ENCODE measurements around the gene ADAP2.
"Not testable (repeated sequence)": the region's sequence is repeated elsewhere in the genome, so short reads cannot be mapped to it uniquely, and the experiment has no call there.

The ADAP2 gene

DNA sequence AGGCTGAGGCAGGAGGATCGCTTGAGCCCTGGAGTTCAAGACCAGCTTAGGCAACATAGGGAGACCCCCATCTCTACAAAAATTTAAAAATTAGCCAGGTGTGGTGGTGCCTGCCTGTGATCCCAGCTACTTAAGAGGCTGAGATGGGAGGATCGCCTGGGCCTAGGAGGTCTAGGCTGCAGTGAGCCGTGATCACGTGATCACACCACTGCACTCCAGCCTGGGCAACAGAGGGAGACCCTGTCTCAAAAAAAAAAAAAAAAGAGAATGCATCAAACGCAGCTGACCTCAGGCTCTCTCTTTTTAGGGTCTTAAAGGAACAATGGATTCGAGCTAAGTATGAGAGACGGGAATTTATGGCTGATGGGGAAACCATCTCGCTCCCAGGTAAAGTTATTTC is 9.8 kb downstream of the ADAP2 start:
- DNase-seq: not testable (repeated sequence)

DNA sequence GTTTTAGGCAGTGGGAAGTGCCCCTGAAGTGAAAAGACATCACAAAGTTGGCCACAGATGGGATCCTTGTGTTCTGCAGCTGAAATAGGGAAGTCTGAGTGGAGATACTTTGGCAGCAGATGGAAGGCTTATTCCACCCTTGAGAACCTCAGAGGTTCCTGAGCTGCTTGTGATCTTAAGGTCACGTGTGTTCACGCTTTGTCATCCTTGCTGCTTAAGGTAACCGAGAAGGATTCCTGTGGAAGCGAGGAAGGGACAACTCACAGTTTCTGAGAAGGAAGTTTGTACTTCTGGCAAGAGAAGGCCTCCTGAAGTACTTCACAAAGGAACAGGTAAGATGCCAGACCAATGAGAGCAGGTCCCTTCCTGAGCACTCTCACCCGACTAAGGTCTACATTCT is 12.2 kb downstream of the ADAP2 start:
- no peak for DNase-seq

DNA sequence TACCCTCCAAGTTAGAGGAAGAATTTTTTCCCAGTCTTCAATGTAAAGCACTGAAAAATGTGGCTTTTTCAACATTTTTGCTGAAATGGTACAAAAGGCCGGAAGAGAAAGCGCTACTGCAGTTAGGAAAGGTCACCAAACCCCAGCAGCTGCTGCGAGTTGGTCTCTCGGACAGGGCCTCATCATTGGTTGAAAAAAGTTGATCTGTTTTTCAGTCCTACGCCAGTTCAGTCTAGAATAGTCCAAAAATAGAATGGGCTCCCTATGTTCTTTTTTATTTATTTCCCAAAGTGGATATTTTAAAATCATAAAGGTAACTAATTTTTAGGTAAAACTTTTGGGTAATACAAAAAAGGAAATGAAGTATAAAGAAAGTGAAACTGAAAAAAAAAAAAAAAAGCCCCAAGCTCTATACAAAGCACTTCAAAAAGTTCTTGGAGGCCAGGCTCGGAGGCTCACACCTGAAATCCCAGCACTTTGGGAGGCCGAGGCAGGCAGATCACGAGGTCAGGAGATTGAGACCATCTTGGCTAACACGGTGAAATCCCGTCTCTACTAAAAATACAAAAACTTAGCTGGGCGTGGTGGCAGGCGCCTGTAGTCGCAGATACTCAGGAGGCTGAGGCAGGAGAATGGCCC is 17.4 kb downstream of the ADAP2 start:
- DNase-seq: no peak

DNA sequence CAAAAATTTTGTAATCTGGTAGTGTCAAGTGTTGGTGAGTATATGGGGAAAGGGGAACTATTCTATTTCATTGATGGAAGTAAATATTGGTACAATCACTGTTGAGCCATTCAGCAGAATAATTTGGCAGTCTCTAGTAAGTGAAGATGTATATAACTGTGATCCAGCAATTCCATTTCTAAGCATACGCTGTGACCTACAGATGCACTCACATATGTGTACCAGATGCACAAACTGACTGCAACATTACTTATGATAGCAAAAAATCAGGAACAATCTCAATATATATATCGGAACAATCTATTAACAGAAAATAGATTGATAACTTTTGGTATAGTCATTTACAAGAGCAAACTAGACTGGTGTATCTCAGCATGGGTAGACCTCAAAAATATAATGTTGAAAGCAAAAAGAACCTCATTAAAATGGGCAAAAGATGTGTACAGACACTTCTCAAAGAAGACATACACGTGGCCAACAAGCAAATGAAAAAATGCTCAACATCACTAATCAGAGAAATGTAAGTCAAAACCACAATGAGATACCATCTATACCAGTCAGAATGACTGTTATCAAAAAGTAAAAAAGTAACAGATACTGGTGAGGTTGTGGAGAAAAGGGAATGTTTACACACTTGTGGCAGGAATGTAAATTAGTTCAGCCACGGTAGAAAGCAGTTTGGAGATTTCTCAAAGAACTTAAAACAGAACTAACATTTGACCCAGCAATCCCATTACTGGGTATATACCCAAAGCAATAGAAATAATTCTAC is 20.7 kb downstream of the ADAP2 start:
- no peak for DNase-seq

DNA sequence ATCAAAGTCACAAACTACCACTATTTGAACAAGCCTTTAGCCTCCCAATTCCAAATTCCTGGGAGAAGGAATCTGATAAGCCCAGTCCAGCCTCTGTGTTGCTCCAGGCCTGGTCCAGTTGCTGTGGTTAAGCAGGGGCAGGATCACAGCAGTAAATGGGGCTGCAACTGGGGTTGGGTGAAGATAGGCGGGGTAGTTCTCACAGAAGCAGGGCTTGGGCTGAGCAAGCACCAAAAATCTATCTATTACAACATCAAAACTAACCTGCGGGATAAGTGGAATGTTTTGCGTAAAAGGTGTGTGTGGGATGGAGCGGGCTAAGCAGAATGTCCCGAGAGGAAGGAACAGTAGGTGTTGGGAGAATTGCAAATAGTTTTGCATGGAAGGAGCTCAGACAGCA is 26.1 kb downstream of the ADAP2 start:
- DNase-seq: no peak

DNA sequence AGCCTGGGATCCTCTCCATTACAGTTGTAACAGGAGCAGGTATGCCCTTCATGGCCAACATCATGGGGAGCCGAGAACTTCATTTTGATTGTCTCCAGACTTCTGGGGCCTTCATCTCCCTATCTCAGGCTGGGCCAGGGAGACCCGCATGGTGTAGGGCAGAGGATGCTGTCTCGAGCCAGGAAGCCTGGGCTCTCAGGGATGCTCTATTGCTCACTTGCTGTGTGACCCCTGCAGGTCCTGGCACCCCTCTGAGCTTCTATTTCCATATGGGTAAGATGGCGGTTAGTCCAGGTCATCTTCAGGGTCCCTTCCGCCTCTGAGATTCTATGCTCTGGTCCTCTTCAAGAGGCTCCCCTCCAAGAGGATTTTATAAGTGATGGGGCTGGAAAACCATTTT is 28.4 kb downstream of the ADAP2 start:
- DNase-seq: no peak

DNA sequence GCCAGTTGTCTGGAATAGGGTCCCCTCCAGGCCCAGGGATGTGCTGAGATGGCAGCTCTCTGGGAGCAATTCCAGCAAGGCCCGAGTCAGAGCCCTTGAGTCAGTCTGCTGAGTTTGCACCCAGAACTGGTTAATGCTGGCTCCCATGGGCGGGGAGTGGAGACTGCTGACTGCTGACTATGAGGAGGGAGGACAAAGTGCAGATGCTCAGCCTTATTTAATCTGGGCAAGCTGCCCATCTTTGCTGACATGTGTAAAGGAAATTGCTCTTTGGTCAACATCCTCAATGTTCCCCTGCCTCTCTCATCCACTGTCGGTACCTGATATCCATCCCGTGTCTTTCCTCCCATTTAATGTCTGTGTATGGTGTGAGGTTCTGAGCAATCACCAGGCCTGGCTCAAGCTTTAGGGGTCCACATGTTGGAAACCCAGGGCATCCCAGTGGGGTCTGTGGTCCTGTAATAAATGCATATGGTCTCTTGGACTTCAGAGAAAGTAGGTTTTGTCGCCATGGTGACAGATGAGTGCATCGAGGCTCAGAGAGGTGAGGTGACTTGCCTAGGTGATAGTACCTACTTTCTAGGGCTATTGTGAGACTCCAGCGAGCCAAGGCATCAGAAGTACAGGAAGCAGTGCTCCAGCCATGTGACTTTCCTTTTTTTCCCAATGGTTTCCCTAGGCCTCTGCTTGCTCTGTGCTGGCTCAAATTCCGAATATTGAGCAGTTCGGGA is 29.1 kb downstream of the ADAP2 start:
- peak; percentile 85 for DNase-seq

DNA sequence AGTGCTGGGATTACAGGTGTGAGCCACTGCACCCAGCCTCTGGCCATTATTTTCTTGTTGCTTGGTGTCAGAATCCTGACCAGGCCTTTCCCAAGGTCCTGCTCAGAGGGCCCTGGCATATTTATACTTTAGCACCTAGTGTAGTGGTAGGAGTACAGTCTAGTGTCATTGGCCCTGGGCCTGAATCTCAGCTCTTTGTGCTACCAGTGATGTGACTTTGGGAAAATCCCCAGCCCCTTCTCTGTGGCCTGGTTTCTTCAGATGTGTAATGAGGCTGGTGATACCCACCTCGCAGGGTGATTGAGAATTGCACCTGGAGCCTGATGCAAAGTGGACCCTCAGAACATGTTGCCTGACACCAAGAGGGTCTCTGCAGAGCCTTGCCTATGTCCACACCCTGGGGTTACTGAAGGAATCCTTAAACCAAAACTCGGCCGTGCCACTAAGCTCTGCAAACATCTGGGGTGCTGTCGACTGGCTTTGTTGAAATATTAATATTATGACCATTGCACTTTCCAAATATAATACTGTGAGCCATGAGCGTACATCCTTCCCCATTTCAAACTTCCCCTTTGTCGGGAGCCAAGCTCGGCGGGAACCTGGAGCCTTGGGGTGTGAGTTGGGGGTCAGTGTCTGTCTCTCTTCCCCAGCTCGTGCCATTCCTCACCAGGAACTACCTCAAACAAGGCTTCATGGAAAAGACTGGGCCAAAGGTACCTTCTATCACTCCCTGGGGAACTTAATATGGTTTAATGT is 31.1 kb downstream of the ADAP2 start:
- DNase-seq: no peak

DNA sequence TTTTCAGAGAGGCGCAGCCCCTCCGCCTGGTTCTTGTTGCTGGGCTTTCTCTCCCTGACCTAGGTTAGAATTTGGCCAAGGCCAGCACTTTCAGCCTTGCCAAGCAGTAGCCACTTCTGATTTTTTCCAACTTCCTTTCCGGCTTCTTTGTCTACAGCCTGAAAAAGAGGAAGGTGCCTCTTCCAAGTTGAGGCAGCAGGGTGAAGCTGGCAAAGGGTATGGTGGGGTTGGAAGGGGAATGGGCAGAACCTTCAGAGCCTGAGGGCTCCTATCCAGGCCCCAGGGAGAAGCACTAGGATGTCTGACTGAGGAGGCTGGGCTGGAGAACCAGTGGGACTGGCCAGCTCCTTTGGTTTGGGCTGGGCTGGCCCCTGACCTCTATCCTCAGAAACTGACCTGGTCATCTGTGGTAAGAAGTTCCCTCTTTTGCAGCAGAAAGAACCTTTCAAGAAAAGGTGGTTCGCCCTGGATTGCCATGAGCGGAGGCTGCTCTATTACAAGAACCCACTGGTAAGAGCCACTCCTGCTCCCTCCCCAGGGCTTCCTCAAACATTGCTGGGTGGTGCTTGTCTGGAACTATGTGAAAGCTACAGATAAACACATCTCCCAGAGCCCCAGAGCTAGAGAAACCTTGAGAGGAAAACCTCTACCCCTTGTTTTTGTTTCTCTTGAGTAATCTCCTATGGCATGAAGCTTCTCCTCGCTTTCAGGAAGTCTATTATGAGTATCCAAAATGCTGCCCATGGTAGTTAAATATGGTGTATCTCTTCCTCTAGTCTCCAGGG is 32.5 kb downstream of the ADAP2 start:
- DNase-seq: no peak

DNA sequence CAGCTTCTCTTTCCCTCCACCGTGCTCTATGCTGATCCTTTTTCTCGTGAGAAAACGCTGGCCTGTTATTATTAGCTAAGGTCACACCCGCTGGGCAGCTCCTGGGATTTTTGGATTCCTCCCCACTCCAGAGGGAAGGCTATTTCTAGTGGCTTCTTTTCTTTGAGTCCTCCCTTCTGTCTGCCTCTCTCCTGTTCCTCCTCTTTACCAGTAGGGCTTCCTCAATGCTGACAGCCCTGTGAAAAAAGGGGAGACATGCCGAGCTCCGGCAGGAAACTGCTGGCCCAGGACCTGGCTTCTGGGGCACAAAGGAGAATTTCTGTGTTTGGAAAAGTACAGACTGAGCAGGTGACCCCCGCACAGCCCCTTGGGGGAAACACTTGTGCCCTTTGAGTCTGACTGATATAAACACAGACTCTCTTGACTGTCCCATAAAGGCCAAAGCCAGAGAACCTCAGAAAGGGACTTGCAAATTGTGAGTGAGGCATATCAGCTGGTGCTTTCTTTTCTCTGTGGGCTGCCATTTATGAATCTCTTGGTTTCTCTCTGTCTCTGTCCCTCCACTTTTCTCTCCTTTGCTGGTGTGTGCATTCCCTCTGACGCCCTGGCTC is 35.1 kb downstream of the ADAP2 start:
- DNase-seq: peak; percentile 4

DNA sequence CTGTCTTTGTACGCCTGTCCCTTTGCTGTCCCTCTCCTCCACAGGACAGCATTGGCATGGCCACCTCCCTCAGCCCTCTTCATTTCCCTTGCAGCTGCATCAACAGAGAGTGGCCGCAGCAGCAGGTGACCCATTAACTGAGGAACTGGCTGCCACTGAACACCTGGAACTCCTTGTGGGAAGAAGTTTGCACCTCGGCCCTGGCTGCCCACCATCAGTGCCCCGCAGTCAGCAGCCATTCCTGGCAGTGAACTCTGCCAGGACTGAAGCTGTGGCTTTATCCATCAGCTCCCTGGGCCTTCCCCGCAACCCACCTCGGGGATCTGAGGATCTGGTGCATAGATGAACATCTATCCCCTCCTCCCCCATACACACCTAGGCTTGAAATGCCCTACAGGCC is 36.0 kb downstream of the ADAP2 start:
- no peak for DNase-seq

DNA sequence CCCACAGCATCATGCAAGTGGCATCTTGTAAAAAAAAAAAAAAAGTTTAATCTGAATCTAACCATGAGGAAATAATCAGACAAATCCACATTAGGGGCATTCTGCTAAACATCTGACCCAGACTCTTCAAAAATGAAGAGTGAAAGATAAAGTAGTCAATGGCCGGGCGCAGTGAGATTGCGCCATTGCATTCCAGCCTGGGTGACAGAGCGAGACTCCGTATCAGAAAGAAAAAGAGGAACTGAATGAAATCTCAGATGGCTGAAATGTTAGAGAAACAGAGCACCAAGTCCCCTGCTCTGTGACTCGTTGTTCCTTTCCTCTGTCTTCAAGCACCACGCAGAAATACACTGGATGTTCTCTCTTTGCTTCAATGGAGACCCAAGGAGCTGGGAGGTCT is 36.4 kb downstream of the ADAP2 start:
- no peak for DNase-seq

DNA sequence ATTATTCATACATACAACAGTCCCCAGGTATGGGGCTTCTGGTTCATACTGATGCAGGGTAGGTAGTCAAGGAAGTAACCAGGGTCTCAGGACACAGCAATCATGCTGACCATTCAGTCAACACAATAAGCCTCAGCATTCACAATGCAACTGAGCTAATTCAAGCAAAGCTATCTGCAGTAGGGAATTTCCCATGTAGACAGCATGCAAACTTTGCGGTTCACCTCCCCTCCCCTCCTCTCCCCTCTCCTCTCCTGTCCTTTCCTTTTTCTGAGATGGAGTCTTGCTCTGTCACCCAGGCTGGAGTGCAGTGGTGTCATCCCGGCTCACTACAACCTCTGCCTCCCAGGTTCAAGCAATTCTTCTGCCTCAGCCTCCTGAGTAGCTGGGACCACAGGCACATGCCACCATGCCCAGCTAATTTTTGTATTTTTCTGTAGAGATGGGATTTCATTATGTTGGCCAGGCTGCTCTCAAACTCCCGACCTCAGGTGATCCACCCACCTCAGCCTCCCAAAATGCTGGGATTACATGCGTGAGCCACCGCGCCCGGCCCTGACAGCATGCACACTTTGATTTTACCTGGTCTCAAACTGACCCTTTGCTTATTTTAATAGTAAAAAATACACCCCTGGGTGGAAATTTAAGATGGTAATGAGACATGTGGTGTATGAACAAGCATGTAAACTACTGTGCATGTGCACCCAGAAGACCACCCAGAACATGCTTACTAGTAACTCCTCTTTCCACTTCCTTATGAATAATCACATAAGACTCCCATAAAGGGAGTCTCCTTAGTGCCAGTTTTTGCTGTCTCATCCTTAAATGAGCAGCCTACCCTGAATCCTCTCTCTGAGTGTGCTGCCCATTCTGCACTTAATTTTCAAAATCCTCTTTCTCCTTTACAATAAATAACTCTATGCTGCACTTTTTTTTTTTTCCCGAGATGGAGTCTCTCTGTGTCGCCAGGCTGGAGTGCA is 39.8 kb downstream of the ADAP2 start:
- DNase-seq: no peak

DNA sequence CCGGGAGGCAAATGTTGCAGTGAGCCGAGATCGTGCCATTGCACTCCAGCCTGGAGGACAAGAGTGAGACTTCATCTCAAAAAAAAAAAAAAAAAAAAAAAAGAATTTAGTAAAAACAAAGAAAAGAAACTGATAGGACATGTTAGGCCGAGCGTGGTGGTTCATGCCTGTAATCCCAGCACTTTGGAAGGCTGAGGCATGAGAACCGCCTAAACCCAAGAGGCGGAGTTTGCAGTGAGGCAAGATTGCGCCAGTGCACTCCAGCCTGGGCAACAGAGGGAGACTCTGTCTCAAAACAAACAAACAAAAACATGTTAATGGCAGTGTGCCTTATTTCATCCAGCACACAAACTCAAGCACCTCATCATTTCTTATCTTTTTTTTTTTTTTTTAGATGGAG is 42.6 kb downstream of the ADAP2 start:
- DNase-seq: not testable (repeated sequence)

DNA sequence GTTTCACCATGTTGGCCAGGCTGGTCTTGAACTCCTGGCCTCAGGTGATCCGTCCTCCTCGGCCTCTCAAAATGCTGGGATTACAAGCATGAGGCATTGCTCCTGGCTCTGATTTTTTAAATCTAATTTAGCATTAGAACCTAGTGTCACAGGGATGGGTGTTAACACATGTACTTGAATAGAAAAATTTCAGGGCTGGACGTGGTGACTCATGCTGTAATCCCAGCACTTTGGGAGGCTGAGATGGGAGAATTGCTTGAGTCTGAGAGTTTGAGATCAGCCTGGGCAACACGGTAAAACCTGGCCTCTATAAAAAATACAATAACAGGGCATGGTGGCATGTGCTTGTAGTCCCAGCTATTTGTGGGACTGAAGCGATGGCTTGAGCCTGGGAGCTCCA is 43.1 kb downstream of the ADAP2 start:
- DNase-seq: peak; percentile 41

DNA sequence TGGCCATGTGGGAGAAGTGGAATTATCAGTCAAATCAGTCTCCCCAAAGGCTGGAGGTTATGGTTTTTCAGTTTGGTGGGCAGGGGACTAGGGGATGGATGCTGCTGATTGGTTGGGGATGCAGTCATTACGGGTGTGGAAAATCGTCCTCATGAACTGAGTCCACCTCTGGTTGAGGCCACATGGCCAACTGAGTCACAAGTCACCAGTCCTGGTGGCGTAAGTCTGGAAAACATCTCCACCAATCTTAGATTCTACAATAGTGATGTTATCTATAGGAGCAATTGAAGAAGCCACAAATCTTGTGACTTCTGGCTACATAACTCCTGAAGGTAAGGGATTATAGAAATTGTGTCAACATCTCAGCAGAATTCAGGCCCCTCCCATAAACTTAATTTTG is 43.9 kb downstream of the ADAP2 start:
- no peak for DNase-seq

DNA sequence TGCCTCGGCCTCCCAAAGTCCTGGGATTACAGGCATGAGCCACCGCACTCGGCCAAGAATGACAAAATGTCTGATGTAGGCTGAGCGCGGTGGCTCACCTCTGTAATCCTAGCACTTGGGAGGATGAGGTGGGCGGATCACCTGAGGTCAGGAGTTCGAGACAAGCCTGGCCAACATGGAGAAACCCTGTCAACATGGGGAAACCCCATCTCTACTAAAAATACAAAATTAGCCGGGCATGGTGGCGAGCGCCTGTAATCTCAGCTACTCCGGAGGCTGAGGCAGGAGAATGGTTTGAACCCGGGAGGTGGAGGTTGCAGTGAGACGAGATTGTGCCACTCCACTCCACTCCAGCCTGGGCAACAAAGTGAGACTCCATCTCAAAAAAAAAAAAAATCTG is 46.2 kb downstream of the ADAP2 start:
- not testable (repeated sequence) for DNase-seq

DNA sequence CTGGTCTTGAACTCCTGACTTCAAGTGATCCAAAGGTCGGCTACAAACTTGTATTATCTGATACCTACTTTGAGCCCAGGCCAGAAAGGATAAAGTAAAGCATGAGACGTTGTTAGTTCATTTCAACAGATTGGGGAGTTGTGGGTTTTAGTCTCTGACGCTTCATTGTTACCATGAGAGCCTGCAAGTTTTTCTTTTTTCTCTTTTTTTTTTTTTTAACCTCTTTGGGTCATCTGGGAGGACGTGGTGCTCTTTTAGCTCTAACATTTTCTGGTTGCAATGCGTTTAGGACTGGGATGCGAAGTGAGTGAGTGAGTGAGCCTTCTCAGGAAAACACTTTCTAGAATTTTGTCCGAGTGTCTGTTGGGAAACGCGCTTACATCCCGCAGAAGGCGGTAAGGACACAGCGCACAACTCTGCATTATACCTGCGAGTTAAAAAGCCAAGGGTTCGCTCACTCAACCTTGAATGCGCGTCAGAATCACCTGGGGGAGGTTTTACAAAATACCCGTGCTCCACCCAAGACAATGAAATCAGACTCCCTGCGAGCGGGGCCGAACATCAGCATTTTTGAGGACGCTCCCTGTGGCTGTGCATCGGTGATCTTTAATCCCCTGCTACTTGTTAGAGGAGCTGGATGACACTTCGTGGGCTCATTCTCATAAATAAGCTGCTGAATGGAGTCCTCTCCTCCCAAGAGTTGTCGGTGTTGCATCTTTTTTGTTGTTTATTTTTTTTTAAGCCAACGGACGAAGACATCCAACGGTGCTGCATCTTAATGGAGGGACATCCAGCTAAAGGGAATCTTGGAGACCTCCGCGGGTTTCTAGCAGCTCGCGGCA is 48.5 kb downstream of the ADAP2 start:
- DNase-seq: no peak

DNA sequence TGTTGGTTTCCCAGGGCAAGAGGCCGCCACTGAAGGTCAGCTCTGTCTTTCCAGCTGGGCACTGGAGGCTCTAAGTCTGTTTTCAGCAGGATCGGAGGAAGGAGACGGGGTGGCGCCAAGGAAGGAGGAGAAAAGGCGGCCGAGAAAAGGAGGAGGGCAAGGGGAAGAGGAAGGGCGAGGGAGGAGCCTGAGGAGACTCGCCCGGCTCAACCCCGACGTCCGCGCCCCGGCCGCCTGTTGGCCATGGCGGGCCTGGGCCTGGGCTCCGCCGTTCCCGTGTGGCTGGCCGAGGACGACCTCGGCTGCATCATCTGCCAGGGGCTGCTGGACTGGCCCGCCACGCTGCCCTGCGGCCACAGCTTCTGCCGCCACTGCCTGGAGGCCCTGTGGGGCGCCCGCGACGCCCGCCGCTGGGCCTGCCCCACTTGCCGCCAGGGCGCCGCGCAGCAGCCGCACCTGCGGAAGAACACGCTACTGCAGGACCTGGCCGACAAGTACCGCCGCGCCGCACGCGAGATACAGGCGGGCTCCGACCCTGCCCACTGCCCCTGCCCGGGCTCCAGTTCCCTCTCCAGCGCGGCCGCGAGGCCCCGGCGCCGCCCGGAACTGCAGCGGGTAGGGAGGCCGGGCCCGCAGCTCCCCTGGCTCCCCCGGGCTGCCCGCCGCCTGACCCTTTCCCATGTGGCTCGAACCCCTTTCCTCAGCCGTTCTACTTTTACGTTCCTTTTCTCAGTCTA is 49.3 kb downstream of the ADAP2 start, which contains the start of gene RNF135:
Gene RNF135 (plus strand): TSS at position 209 of the 737 bp plus-strand sequence. CDS start 35 bp downstream, at position 244.
- peak; percentile 91 for DNase-seq
